Adrenal gland (tissue), 12 donors: ENCODE measurements around the gene CLIP2. TPM values are rescaled to one million over a fixed set of nuclear protein-coding genes. Genes with fewer than 3 reads are reported as not detected.

Experiments
- DNase-seq, 7 donors: peaks; one replicate each; pipeline ENCODE4 v3.0.0-alpha.2; 2019 to 2020
- H3K27ac ChIP-seq, 5 donors: fragments of 200-600 bp; sonication (generic) in 4 of 5; 1 replicate in 3 of 5; 2 replicates in 2 of 5; pipeline versions ENCODE4 v1.5.1 to v1.8.0; 2016 to 2020; ENCODE audit warnings: mild to moderate bottlenecking in 1 of 5
- H3K27me3 ChIP-seq: fragments of 200-600 bp; 2 replicates; pipeline ENCODE4 v1.8.0; 2021
- H3K36me3 ChIP-seq, 2 donors: fragments of 200-600 bp; replicated peaks in 1 of 2; 1 replicate in 1 of 2; 2 replicates in 1 of 2; pipeline versions ENCODE4 v1.5.1 to v1.8.0; 2018 to 2022
- H3K4me1 ChIP-seq, 2 donors: fragments of 200-600 bp; replicated peaks in 1 of 2; 1 replicate in 1 of 2; 2 replicates in 1 of 2; pipeline versions ENCODE4 v1.5.1 to v1.8.0; 2018 to 2021
- H3K4me3 ChIP-seq, 4 donors: fragments of 200-600 bp; sonication (generic) in 3 of 4; one replicate each; pipeline ENCODE4 v1.5.1; 2016 to 2018
- H3K9me3 ChIP-seq, 3 donors: fragments of 200-600 bp; sonication (generic) in 1 of 3; replicated peaks in 1 of 3; 1 replicate in 2 of 3; 2 replicates in 1 of 3; pipeline versions ENCODE4 v1.5.1 to v1.8.0; 2016 to 2021
- CTCF ChIP-seq, 6 experiments: fragments of 450-650 bp in 4 of 6; fragments of 200-600 bp in 2 of 6; sonication (generic) in 1 of 6; IDR thresholded peaks; 1 replicate in 5 of 6; 2 replicates in 1 of 6; pipeline versions ENCODE4 v1.5.1 to v1.8.0; 2016 to 2021; ENCODE audit warnings: antibody characterized with exemption in 6 of 6, mild to moderate bottlenecking in 2 of 6, moderate library complexity in 1 of 6
- POLR2A ChIP-seq, 2 donors: fragments of 450-650 bp; IDR thresholded peaks; one replicate each; pipeline ENCODE4 v1.6.1; 2017; ENCODE audit warnings: antibody characterized with exemption in 2 of 2, mild to moderate bottlenecking in 2 of 2, moderate library complexity in 1 of 2
- WGBS, 4 donors: extraction: QIAGEN DNeasy Blood & Tissue Kit in 2 of 4; methylation state at CpG; one replicate each; pipeline versions ENCODE4 v1.1.5 to v1.1.7; 2013 to 2017; 5-methylcytosine and 5-hydroxymethylcytosine counted together
- intact Hi-C, 2 donors: fragments of 100-400 bp; cut with DNase I; formaldehyde crosslinking; loops; one replicate each; pipeline versions ENCODE4 v1.14.1 to v1.15.0; 2022 to 2023
- polyA plus RNA-seq, 3 donors: library from polyadenylated mRNA; stranded (reverse); fragments of 200-250 nt in 2 of 3; fragments of 350-450 nt in 1 of 3; fragmentation: Illumina TruSeq in 1 of 3; extraction: RNeasy Lipid Tissue Mini Kit (QIAGEN cat#74804) in 1 of 3; gene quantifications; one replicate each; pipeline ENCODE4 v1.2.3, GENCODE V29; 2013 to 2014
- total RNA-seq, 9 donors: library from RNA; depleted of rRNA in 4 of 9; stranded (reverse); fragments of >200 nt in 4 of 9; fragments of 120-200 nt in 1 of 9; fragmentation: NEBNext Ultra II Directional in 1 of 9; extraction: Animal tissue kit (Norgen Biotek cat#: 25700) in 1 of 9; gene quantifications; one replicate each; pipeline versions ENCODE4 v1.1.0 to v1.2.4, GENCODE V29; 2013 to 2023
- donor health status: healthy with polysubstance abuse.
- donor health status: Bipolar disorder and iron deficiency.
- donor health status: DM: yes; HTN: yes; CAD: no.
- donor health status: DM: no; HTN: no; CAD: no.
- donor health status: DM: no; HTN: no; CAD: no.
- donor health status: DM: yes; HTN: yes; CAD: no.

Gene CLIP2
- total and polyA plus RNA-seq, 12 donors: 6.8 to 48.6 (median 25.6) TPM

GRCh38 chr7:74373536-74373935, 84.3 kb downstream of the CLIP2 start:
- intact Hi-C loops: no loop called here
- Histone ChIP-seq H3K36me3 (peaks cover 0 to 11% of the 10 kb centered on the region in 2 donors), H3K27me3 (no peaks in the 10 kb centered on the region), H3K4me3 (no peak overlapping the region), H3K27ac (no peak overlapping the region), H3K9me3 (no peaks in the 10 kb centered on the region), H3K4me1 (peaks cover 6 to 7% of the 10 kb centered on the region in 2 donors)
- WGBS, 4 donors: 58 to 71% (median 68%) methylated on average over 3 of the region's 3 CpGs
- no peak for DNase-seq
- TF ChIP-seq CTCF (IDR thresholded peaks at IDR 0.05): no peak
- no peak for TF ChIP-seq POLR2A (IDR thresholded peaks at IDR 0.05)

GRCh38 chr7:74375726-74376220, 86.6 kb downstream of the CLIP2 start:
- peaks cover 6% of the 10 kb centered on the region in 2 donors for H3K4me1 ChIP-seq
- intact Hi-C loops: loop anchor here in 1 of 2 donors (5.0 kb wide), 1 partner anchor 33 kb away; no protein-coding TSS in a partner anchor
- TF ChIP-seq POLR2A (IDR thresholded peaks at IDR 0.05): no peak
- TF ChIP-seq CTCF (IDR thresholded peaks at IDR 0.05): no peak
- no peak for DNase-seq
- no peak overlapping the region for H3K27ac ChIP-seq
- H3K9me3 ChIP-seq: no peaks in the 10 kb centered on the region
- H3K4me3 ChIP-seq: no peak overlapping the region
- 91 to 95% (median 93%) methylated on average over 31 of the region's 31 CpGs for WGBS, 4 donors
- no peaks in the 10 kb centered on the region for H3K27me3 ChIP-seq
- H3K36me3 ChIP-seq: peaks cover 0 to 11% of the 10 kb centered on the region in 2 donors

- no peak for TF ChIP-seq CTCF (IDR thresholded peaks at IDR 0.05)
- no peak for TF ChIP-seq POLR2A (IDR thresholded peaks at IDR 0.05)
- no peaks in the 10 kb centered on the region for H3K9me3 ChIP-seq
- DNase-seq: no peak
- peaks cover 0 to 6% of the 10 kb centered on the region in 2 donors for H3K4me1 ChIP-seq
- WGBS, 4 donors: 88 to 91% (median 88%) methylated on average over 30 to 37 of the region's 37 CpGs
- no peaks in the 10 kb centered on the region for H3K27me3 ChIP-seq
- H3K36me3 ChIP-seq: peaks cover 0 to 11% of the 10 kb centered on the region in 2 donors
- no peak overlapping the region for H3K4me3 ChIP-seq
- intact Hi-C loops: loop anchor here in 1 of 2 donors (5.0 kb wide), 1 partner anchor 34 kb away; no protein-coding TSS in a partner anchor
- H3K27ac ChIP-seq: no peak overlapping the region
These were observed 87.2 kb downstream of the CLIP2 start for GRCh38 chr7:74376256-74377036.

- Histone ChIP-seq H3K4me1 (no peaks in the 10 kb centered on the region), H3K27me3 (no peaks in the 10 kb centered on the region), H3K4me3 (no peak overlapping the region), H3K36me3 (peaks cover 0 to 11% of the 10 kb centered on the region in 2 donors), H3K9me3 (no peaks in the 10 kb centered on the region), H3K27ac (no peak overlapping the region)
- peak; percentile 39 to 73 (median 61) for DNase-seq
- no peak for TF ChIP-seq CTCF (IDR thresholded peaks at IDR 0.05)
- no peak for TF ChIP-seq POLR2A (IDR thresholded peaks at IDR 0.05)
- intact Hi-C loops: loop anchor here in 1 of 2 donors (5.0 kb wide), 1 partner anchor 38 kb away; no protein-coding TSS in a partner anchor
- 60 to 73% (median 69%) methylated on average over 2 of the region's 2 CpGs for WGBS, 4 donors
These were observed 90.7 kb downstream of the CLIP2 start for GRCh38 chr7:74379938-74380337.
